SK-N-SH (cell line): Measurements from ENCODE around the gene TCN2. TPM values are rescaled to one million over a fixed set of nuclear protein-coding genes. Genes with fewer than 3 reads are reported as not detected.

Experiments used
- CTCF ChIA-PET: fragments of 300-600, 350-600 bp; formaldehyde crosslinking; extraction: SDS; loops from one replicate; lab custom pipeline; 2021; lab: Yijun Ruan, JAX
- POLR2A ChIA-PET: fragments of 350-600 bp; sonication (Branson Sonifier 250); formaldehyde crosslinking; extraction: SDS; loops from one replicate; lab custom pipeline; 2020; ENCODE audit warnings: antibody characterized with exemption, inconsistent platforms; lab: Yijun Ruan, JAX
- DNase-seq: peaks from one replicate; pipeline ENCODE4 v3.0.0; 2012
- H2AFZ ChIP-seq: fragments of 200-600 bp; sonication (generic); 2 replicates; pipeline ENCODE4 v1.8.1; 2016; ENCODE audit warnings: antibody characterized with exemption, mild to moderate bottlenecking, low read depth
- H3F3A ChIP-seq: fragments of 200-600 bp; sonication (generic); replicated peaks from 2 replicates; pipeline ENCODE3; 2016; ENCODE audit warnings: antibody characterized with exemption, mild to moderate bottlenecking; ENCODE audit not compliant: insufficient read depth
- H3K27ac ChIP-seq, 2 experiments: fragments of 200-500 bp in 1 of 2; fragments of 200-600 bp in 1 of 2; sonication (Bioruptor generic) in 1 of 2; sonication (generic), shearing (Covaris generic) in 1 of 2; 2 replicates each; pipeline versions ENCODE4 v1.5.1 to v1.6.1; 2014 to 2016; ENCODE audit warnings: low read depth in 2 of 2, inconsistent platforms in 1 of 2, low read length in 1 of 2, mild to moderate bottlenecking in 1 of 2, mixed read lengths in 1 of 2
- H3K27me3 ChIP-seq: fragments of 200-600 bp; sonication (generic), shearing (Covaris generic); 2 replicates; pipeline ENCODE4 v1.6.1; 2016; ENCODE audit warnings: mixed run types; ENCODE audit not compliant: insufficient read depth
- H3K36me3 ChIP-seq, 2 experiments: fragments of 200-500 bp in 1 of 2; fragments of 200-600 bp in 1 of 2; sonication (Bioruptor generic) in 1 of 2; sonication (generic) in 1 of 2; replicated peaks in 1 of 2; 2 replicates each; pipeline versions ENCODE3 to v1.5.1; 2014 to 2016; ENCODE audit warnings: low read length in 1 of 2, mild to moderate bottlenecking in 1 of 2; ENCODE audit not compliant: insufficient read depth in 2 of 2, control insufficient read depth in 1 of 2
- H3K4me1 ChIP-seq, 2 experiments: fragments of 200-500 bp in 1 of 2; fragments of 200-600 bp in 1 of 2; sonication (Bioruptor generic) in 1 of 2; sonication (generic), shearing (Covaris generic) in 1 of 2; 2 replicates each; pipeline versions ENCODE4 v1.5.1 to v1.6.1; 2014 to 2016; ENCODE audit warnings: low read depth in 1 of 2, low read length in 1 of 2, mixed run types in 1 of 2; ENCODE audit not compliant: insufficient read depth in 2 of 2, control insufficient read depth in 1 of 2
- H3K4me2 ChIP-seq: fragments of 200-600 bp; sonication (generic), shearing (Covaris generic); 2 replicates; pipeline ENCODE4 v1.6.1; 2017; ENCODE audit warnings: mixed run types
- H3K4me3 ChIP-seq, 2 experiments: fragments of 200-500 bp in 1 of 2; fragments of 200-600 bp in 1 of 2; sonication (Bioruptor generic) in 1 of 2; sonication (generic), shearing (Covaris generic) in 1 of 2; 2 replicates each; pipeline versions ENCODE4 v1.5.1 to v1.8.1; 2014 to 2016; ENCODE audit warnings: low read depth in 2 of 2, inconsistent platforms in 1 of 2, low read length in 1 of 2, mild to moderate bottlenecking in 1 of 2, mixed read lengths in 1 of 2, moderate library complexity in 1 of 2
- H3K79me2 ChIP-seq: fragments of 200-600 bp; sonication (generic); 2 replicates; pipeline ENCODE4 v1.8.1; 2017; ENCODE audit warnings: mild to moderate bottlenecking; ENCODE audit not compliant: insufficient read depth
- H3K9ac ChIP-seq: fragments of 200-600 bp; sonication (generic); 2 replicates; pipeline ENCODE4 v1.6.1; 2017; ENCODE audit warnings: mixed run types
- H3K9me2 ChIP-seq: fragments of 200-600 bp; sonication (generic); 2 replicates; pipeline ENCODE4 v1.6.1; 2017; ENCODE audit warnings: mixed run types
- H3K9me3 ChIP-seq: fragments of 200-600 bp; sonication (generic); 2 replicates; pipeline ENCODE4 v1.6.1; 2017; ENCODE audit warnings: mixed run types, mild to moderate bottlenecking, moderate library complexity
- H4K20me1 ChIP-seq: fragments of 200-600 bp; sonication (generic); 2 replicates; pipeline ENCODE4 v1.6.1; 2017; ENCODE audit warnings: mild to moderate bottlenecking, mixed run types; ENCODE audit not compliant: insufficient read depth
- FOXM1 ChIP-seq: IDR thresholded peaks from 2 replicates; pipeline ENCODE4 v1.4.0; 2012; ENCODE audit warnings: low read depth, mild to moderate bottlenecking
- GABPA ChIP-seq: IDR thresholded peaks from 2 replicates; pipeline ENCODE4 v1.4.0; 2012; ENCODE audit warnings: low read depth, mild to moderate bottlenecking
- GATA2 ChIP-seq: sonication (generic); formaldehyde crosslinking; IDR thresholded peaks from 2 replicates; pipeline ENCODE4 v1.5.0; 2020; ENCODE audit warnings: mild to moderate bottlenecking, missing genetic modification reagents
- MEF2A ChIP-seq: IDR thresholded peaks from 2 replicates; pipeline ENCODE4 v1.4.0; 2012; ENCODE audit warnings: low read depth, borderline replicate concordance
- RAD21 ChIP-seq: IDR thresholded peaks from 2 replicates; pipeline ENCODE4 v1.6.1; 2012; ENCODE audit warnings: mild to moderate bottlenecking, low read length
- RCOR1 ChIP-seq: fragments of 150-350 bp; IDR thresholded peaks from 2 replicates; pipeline ENCODE4 v1.6.1; 2017; ENCODE audit warnings: antibody characterized with exemption, low read length
- RFX5 ChIP-seq: IDR thresholded peaks from 2 replicates; pipeline ENCODE4 v1.6.1; 2012; ENCODE audit warnings: mild to moderate bottlenecking, improper control_type of control experiment, low read length
- RXRA ChIP-seq: IDR thresholded peaks from 2 replicates; pipeline ENCODE4 v1.4.0; 2012; ENCODE audit warnings: low read depth, mild to moderate bottlenecking, borderline replicate concordance
- SIN3A ChIP-seq: IDR thresholded peaks from 2 replicates; pipeline ENCODE4 v1.6.1; 2012; ENCODE audit warnings: low read depth, mild to moderate bottlenecking, low read length, moderate library complexity, borderline replicate concordance
- TAF1 ChIP-seq: IDR thresholded peaks from 2 replicates; pipeline ENCODE4 v1.6.1; 2012; ENCODE audit warnings: low read depth, mild to moderate bottlenecking, low read length, moderate library complexity, borderline replicate concordance
- TCF12 ChIP-seq: IDR thresholded peaks from 2 replicates; pipeline ENCODE4 v1.4.0; 2012
- TEAD4 ChIP-seq: IDR thresholded peaks from 2 replicates; pipeline ENCODE4 v1.4.0; 2012; ENCODE audit warnings: mild to moderate bottlenecking, borderline replicate concordance; ENCODE audit not compliant: insufficient read depth
- YY1 ChIP-seq: IDR thresholded peaks from 2 replicates; pipeline ENCODE4 v1.4.0; 2012; ENCODE audit warnings: low read depth, mild to moderate bottlenecking
- WGBS: methylation state at CpG from one replicate; pipeline ENCODE4 v1.1.6; 2017; ENCODE audit warnings: low lambda C conversion rate; 5-methylcytosine and 5-hydroxymethylcytosine counted together
- polyA plus RNA-seq, 3 experiments: library from polyadenylated mRNA; depleted of rRNA; stranded (reverse); fragments of >200 nt; gene quantifications; 2 replicates each; pipeline ENCODE4 v1.2.3, GENCODE V29; 2012
- TF ChIP-seq, protein P1 (sequence below): fragments of 150-350 bp; IDR thresholded peaks from 2 replicates; pipeline ENCODE4 v1.6.1; 2017; ENCODE audit warnings: antibody characterized with exemption, low read length, low read depth, borderline replicate concordance
- TF ChIP-seq, protein P2 (sequence below): IDR thresholded peaks from 2 replicates; pipeline ENCODE4 v1.6.1; 2012; ENCODE audit warnings: mild to moderate bottlenecking, low read depth, low read length, moderate library complexity
- TF ChIP-seq, protein P3 (sequence below): fragments of 150-350 bp; IDR thresholded peaks from 2 replicates; pipeline ENCODE4 v1.6.1; 2016; ENCODE audit warnings: mild to moderate bottlenecking, low read depth, low read length
- TF ChIP-seq, protein P4 (sequence below): IDR thresholded peaks from 2 replicates; pipeline ENCODE4 v1.4.0; 2012; ENCODE audit warnings: low read depth, borderline replicate concordance
- TF ChIP-seq, protein P5 (sequence below): IDR thresholded peaks from 2 replicates; pipeline ENCODE4 v1.4.0; 2012; ENCODE audit warnings: low read depth, borderline replicate concordance

TCN2 gene
- polyA plus RNA-seq, 1 of the 3 experiments (the other 2 are of a cell fraction) = 4.1 TPM

DNA sequence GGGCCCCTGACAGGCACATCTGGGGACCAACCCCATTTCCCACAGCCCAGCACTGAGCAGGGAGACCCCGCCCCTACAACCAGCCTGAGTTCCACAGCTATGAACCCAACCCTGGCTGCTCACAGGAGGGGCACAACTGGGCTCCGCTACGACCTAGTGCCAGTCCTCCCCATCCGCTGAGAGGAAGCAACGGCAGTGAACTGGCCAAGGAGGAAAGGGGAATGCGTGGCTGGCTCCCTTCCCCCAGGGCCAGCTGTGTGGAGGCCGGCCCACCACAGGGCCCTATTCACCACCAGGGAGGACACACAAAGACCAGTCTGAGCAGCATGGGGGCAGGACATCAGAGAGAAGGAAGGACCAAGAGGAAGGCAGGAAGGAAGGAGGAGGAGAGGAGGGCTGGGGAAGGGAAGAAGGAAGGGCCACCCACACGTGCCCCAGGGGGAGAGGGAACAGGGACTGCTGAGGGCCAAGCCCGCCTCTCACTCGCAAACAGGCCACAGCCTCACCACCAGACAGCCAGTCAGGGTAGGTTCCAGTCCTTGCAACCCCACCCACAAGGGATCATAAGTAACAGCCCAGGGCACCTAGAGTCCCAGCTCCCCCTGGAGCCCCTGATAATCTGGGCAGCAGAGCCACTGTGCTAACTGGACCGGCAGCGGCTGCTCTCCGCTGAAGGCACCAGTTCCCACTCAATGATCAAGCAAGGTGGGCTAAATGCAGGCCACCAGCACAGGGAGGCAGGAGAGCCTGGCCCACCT lies 24.0 kb upstream of the TCN2 start (continued):
- TF ChIP-seq RCOR1 (no peak), MEF2A (no peak)
- TF ChIP-seq, protein P1, sequence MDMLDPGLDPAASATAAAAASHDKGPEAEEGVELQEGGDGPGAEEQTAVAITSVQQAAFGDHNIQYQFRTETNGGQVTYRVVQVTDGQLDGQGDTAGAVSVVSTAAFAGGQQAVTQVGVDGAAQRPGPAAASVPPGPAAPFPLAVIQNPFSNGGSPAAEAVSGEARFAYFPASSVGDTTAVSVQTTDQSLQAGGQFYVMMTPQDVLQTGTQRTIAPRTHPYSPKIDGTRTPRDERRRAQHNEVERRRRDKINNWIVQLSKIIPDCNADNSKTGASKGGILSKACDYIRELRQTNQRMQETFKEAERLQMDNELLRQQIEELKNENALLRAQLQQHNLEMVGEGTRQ = no peak
- TF ChIP-seq, protein P2, sequence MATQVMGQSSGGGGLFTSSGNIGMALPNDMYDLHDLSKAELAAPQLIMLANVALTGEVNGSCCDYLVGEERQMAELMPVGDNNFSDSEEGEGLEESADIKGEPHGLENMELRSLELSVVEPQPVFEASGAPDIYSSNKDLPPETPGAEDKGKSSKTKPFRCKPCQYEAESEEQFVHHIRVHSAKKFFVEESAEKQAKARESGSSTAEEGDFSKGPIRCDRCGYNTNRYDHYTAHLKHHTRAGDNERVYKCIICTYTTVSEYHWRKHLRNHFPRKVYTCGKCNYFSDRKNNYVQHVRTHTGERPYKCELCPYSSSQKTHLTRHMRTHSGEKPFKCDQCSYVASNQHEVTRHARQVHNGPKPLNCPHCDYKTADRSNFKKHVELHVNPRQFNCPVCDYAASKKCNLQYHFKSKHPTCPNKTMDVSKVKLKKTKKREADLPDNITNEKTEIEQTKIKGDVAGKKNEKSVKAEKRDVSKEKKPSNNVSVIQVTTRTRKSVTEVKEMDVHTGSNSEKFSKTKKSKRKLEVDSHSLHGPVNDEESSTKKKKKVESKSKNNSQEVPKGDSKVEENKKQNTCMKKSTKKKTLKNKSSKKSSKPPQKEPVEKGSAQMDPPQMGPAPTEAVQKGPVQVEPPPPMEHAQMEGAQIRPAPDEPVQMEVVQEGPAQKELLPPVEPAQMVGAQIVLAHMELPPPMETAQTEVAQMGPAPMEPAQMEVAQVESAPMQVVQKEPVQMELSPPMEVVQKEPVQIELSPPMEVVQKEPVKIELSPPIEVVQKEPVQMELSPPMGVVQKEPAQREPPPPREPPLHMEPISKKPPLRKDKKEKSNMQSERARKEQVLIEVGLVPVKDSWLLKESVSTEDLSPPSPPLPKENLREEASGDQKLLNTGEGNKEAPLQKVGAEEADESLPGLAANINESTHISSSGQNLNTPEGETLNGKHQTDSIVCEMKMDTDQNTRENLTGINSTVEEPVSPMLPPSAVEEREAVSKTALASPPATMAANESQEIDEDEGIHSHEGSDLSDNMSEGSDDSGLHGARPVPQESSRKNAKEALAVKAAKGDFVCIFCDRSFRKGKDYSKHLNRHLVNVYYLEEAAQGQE = no peak

GRCh38 chr22:30584441-30584840 lies 22.5 kb upstream of the TCN2 start:
- 91% methylated on average over 12 of the region's 15 CpGs for WGBS
- no peak overlapping the region for H3K9ac ChIP-seq
- H3K9me2 ChIP-seq = no peaks in the 10 kb centered on the region
- H3K27ac ChIP-seq = no peak overlapping the region
- H3F3A ChIP-seq = peaks cover 3% of the 10 kb centered on the region
- peaks cover 21% of the 10 kb centered on the region for H3K79me2 ChIP-seq
- H2AFZ ChIP-seq = no peak overlapping the region
- CTCF ChIA-PET = no interaction called here
- H3K4me2 ChIP-seq = no peak overlapping the region
- no peaks in the 10 kb centered on the region for H3K27me3 ChIP-seq
- H3K36me3 ChIP-seq = peaks cover 35 to 93% of the 10 kb centered on the region in 2 experiments
- H4K20me1 ChIP-seq = peaks cover 5% of the 10 kb centered on the region; the same call in 1 of the 2 replicates
- no peak for DNase-seq
- H3K4me3 ChIP-seq = no peak overlapping the region
- POLR2A ChIA-PET = no interaction called here
- H3K4me1 ChIP-seq = no peaks in the 10 kb centered on the region
- H3K9me3 ChIP-seq = no peaks in the 10 kb centered on the region
- TF ChIP-seq FOXM1 (no peak), RXRA (no peak), TEAD4 (no peak), GABPA (no peak), RFX5 (no peak), SIN3A (no peak), TAF1 (no peak), RAD21 (no peak), GATA2 (CRISPR knock-in tag) (no peak), YY1 (no peak), TCF12 (no peak)
- TF ChIP-seq, protein P3, sequence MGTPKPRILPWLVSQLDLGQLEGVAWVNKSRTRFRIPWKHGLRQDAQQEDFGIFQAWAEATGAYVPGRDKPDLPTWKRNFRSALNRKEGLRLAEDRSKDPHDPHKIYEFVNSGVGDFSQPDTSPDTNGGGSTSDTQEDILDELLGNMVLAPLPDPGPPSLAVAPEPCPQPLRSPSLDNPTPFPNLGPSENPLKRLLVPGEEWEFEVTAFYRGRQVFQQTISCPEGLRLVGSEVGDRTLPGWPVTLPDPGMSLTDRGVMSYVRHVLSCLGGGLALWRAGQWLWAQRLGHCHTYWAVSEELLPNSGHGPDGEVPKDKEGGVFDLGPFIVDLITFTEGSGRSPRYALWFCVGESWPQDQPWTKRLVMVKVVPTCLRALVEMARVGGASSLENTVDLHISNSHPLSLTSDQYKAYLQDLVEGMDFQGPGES = no peak
- TF ChIP-seq, protein P4, sequence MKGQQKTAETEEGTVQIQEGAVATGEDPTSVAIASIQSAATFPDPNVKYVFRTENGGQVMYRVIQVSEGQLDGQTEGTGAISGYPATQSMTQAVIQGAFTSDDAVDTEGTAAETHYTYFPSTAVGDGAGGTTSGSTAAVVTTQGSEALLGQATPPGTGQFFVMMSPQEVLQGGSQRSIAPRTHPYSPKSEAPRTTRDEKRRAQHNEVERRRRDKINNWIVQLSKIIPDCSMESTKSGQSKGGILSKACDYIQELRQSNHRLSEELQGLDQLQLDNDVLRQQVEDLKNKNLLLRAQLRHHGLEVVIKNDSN = no peak
- TF ChIP-seq, protein P2 = no peak
- TF ChIP-seq, protein P5, sequence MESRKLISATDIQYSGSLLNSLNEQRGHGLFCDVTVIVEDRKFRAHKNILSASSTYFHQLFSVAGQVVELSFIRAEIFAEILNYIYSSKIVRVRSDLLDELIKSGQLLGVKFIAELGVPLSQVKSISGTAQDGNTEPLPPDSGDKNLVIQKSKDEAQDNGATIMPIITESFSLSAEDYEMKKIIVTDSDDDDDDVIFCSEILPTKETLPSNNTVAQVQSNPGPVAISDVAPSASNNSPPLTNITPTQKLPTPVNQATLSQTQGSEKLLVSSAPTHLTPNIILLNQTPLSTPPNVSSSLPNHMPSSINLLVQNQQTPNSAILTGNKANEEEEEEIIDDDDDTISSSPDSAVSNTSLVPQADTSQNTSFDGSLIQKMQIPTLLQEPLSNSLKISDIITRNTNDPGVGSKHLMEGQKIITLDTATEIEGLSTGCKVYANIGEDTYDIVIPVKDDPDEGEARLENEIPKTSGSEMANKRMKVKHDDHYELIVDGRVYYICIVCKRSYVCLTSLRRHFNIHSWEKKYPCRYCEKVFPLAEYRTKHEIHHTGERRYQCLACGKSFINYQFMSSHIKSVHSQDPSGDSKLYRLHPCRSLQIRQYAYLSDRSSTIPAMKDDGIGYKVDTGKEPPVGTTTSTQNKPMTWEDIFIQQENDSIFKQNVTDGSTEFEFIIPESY = no peak
